Sigmoid colon (tissue), 4 donors: ENCODE data around the gene NRF1.

Experiments used
- CTCF ChIP-seq, 4 experiments: fragments of 450-650 bp in 3 of 4; fragments of 200-600 bp in 1 of 4; IDR thresholded peaks; one replicate each; pipeline ENCODE4 v1.5.1; 2016 to 2019; ENCODE audit warnings: antibody characterized with exemption in 4 of 4, mild to moderate bottlenecking in 3 of 4, moderate library complexity in 2 of 4
- EP300 ChIP-seq, 4 donors: sonication (generic); formaldehyde crosslinking; IDR thresholded peaks; one replicate each; pipeline ENCODE4 v1.6.1; 2017; ENCODE audit warnings: antibody characterized with exemption in 4 of 4
- POLR2A ChIP-seq, 2 donors: fragments of 450-650 bp; IDR thresholded peaks; one replicate each; pipeline ENCODE4 v1.6.1; 2016; ENCODE audit warnings: antibody characterized with exemption in 2 of 2, mild to moderate bottlenecking in 2 of 2, moderate library complexity in 2 of 2
- POLR2AphosphoS5 ChIP-seq, 4 donors: sonication (generic); formaldehyde crosslinking; IDR thresholded peaks; one replicate each; pipeline ENCODE4 v1.6.1; 2017; ENCODE audit warnings: antibody characterized with exemption in 4 of 4

DNA sequence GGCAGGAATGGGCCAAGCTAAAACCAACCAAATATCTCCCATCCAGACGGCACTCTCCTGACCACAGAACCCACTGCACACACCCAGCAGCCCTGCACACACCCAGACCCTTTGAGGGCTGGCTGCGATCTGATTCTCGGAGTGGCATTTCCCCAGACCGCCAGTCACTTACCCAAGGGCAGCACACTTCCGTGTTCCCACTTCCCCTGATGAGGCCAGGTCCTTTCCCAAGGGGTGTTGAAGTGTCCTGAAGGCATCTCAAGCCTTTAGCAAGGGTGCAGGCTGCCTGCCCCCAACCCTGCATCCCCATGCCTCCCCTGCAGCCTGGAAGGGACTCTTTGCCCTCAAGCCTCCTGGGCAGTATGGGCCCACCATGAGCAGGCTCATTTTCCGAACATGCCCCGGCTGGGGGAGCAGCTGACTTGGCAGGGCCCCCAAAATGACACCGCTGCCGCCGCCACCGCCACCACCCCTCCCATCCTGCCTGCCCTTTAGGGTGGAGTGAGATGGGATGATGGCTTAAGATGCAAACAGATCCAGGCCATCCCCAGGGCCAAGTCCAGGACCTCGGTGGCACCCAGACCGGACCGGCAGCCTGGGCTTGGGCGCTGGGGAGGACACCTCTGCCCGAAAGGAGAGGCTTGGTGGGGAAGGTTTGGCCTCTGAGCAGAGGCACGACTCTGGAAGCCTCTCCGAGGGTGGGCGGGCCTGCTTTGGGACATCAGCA lies 159.8 kb downstream of the NRF1 start:
- TF ChIP-seq CTCF (IDR thresholded peaks at IDR 0.05) (no peak), POLR2A (IDR thresholded peaks at IDR 0.05) (no peak), POLR2AphosphoS5 (IDR thresholded peaks at IDR 0.05) (no peak), EP300 (IDR thresholded peaks at IDR 0.05) (no peak)
